Measurements from ENCODE around the gene RNF141.

- TF ChIP-seq POLR2A (IDR thresholded peaks at IDR 0.05; ENCODE audit: low read depth, low read length) (no peak), POLR2AphosphoS5 (IDR thresholded peaks at IDR 0.05; ENCODE audit: insufficient read depth, low read depth, low read length) (no peak), FOS (IDR thresholded peaks at IDR 0.05; ENCODE audit: borderline replicate concordance, insufficient read depth, low read length) (no peak), CTCF (IDR thresholded peaks at IDR 0.05; ENCODE audit: extremely low read depth in 1 of 2, insufficient read depth in 1 of 2, low read depth in 1 of 2, low read length in 2 of 2) (no peak), EZH2 (IDR thresholded peaks at IDR 0.05; ENCODE audit: borderline replicate concordance, low read depth, low read length, severe bottlenecking) (no peak), MAX (IDR thresholded peaks at IDR 0.05; ENCODE audit: insufficient read depth, insufficient read length) (no peak), JUN (IDR thresholded peaks at IDR 0.05; ENCODE audit: borderline replicate concordance, insufficient read depth, insufficient read length, low read depth) (no peak), MYC (IDR thresholded peaks at IDR 0.05; ENCODE audit: low read depth, low read length) (no peak), GATA2 (IDR thresholded peaks at IDR 0.05; ENCODE audit: insufficient read depth, insufficient read length, low read depth, low read length) (no peak)
These were observed 6.7 kb downstream of the RNF141 start for GRCh38 chr11:10534316-10534715.
